ENCODE results near the gene EFCAB14. TPM values are rescaled to one million over a fixed set of nuclear protein-coding genes. Genes with fewer than 3 reads are reported as not detected.
"Not testable (repeated sequence)": the region's sequence is repeated elsewhere in the genome, so short reads cannot be mapped to it uniquely, and the experiment has no call there.

Gene EFCAB14
- total RNA-seq, 1 experiment from 2014 or later: 86.8 TPM

DNA sequence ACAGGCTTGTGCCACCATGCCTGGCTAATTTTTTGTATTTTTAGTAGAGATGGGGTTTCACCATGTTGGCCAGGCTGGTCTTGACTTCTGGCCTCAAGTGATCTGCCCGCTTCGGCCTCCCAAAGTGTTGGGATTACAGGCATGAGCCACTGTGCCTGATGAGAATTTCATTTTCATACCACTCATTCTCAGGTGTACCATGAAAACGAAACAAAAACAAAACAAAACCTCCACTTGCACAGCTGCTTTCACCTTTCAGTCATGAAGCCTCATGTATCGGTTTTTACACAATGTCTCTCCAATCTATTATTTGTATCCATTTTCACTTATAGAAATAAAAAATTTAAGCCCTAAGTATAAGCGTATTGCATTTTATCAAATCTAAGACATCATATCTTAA is 58.8 kb downstream of the EFCAB14 start:
- intact Hi-C loops (cut with micrococcal nuclease; ENCODE audit: unreplicated experiment); BruUV-seq (replicated peaks); H3K9me3 ChIP-seq (ENCODE audit: control insufficient read depth, insufficient read depth, low read depth, low read length); in situ Hi-C loops (cut with HindIII; ENCODE audit: low pct_unique_long_range_greater_than_20kb, low sequenced_read_pairs); H3K27me3 ChIP-seq (ENCODE audit: control insufficient read depth, insufficient read depth, low read length); H3K27ac ChIP-seq (ENCODE audit: low read length); DNase-seq (ENCODE audit: low read depth, low spot score); ATAC-seq; H3K4me1 ChIP-seq (ENCODE audit: control insufficient read depth, insufficient read depth, low read length); H3K4me3 ChIP-seq (ENCODE audit: low read depth in 2 of 2, low read length in 2 of 2): not testable (repeated sequence)
- CTCF ChIA-PET: interaction anchor here (0.6 kb wide), 1 partner anchor 42 kb away, joined by 3 read pairs; no protein-coding TSS in a partner anchor
- POLR2A ChIA-PET: interaction anchor here (0.6 to 0.8 kb wide), 2 partner anchors 17 to 58 kb away, joined by 3 to 4 read pairs; no protein-coding TSS in a partner anchor
- peaks cover 21% of the 10 kb centered on the region for H3K36me3 ChIP-seq (ENCODE audit: control insufficient read depth, insufficient read depth, low read length)

DNA sequence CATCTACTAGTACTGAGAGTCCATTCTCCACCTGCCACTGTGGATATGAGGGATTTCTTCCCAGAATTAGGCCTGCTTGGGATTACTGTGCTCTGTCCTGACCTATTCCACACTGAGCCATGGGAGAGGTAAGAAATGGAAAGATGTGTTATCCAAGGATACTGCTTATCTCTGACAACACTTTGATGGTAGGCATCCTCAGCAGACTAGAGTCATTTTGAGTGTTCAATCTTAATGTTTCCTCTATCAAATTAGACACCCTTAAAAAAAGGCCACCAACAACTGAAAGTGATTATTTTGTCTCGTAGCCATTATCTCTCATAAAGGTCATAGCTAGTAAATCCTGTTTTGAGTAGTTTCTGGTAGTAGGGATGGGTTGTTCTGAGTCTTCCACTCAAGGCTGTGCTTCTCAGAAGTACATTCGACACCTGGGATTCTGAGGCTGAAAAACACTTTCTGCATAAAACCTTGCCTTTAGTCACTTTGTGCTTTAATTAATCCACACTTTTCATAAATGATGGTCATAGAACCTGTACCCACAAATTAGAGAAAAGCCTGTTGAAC is 59.5 kb downstream of the EFCAB14 start:
- POLR2A ChIA-PET: no interaction called here
- CTCF ChIA-PET: no interaction called here

DNA sequence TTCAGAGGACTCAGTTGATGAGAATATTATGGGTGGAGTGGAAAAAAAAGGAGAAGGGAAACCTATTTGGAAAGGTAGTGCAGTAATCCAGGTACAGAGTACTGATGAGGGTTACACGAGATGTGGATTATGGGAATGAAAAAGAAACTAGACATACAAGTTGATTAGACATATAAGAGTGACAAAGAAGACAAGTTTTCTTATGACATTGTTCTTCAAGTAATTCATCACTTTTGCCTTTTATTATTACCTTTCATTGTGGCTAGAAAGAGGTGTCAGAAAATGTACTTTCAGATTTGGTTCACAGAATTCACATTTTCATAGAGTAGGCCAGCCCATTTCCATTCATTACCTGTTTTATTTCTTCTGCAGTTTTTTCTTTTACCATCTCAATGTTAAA is 61.1 kb downstream of the EFCAB14 start:
- ChIA-PET CTCF (no interaction called here), POLR2A (no interaction called here)
- intact Hi-C loops (cut with micrococcal nuclease; ENCODE audit: unreplicated experiment): no loop called here
- Histone ChIP-seq H3K27me3 (ENCODE audit: control insufficient read depth, insufficient read depth, low read length) (no peaks in the 10 kb centered on the region), H3K9me3 (ENCODE audit: control insufficient read depth, insufficient read depth, low read depth, low read length) (no peaks in the 10 kb centered on the region), H3K4me1 (ENCODE audit: control insufficient read depth, insufficient read depth, low read length) (peaks cover 4% of the 10 kb centered on the region; the same call in 1 of the 2 replicates), H3K27ac (ENCODE audit: low read length) (no peak overlapping the region), H3K36me3 (ENCODE audit: control insufficient read depth, insufficient read depth, low read length) (peaks cover 16% of the 10 kb centered on the region), H3K4me3 (ENCODE audit: low read depth in 2 of 2, low read length in 2 of 2) (no peak overlapping the region)
- ATAC-seq: no peak
- in situ Hi-C loops (cut with HindIII; ENCODE audit: low pct_unique_long_range_greater_than_20kb, low sequenced_read_pairs): no loop called here
- BruUV-seq (replicated peaks): no TSS peak
- TF ChIP-seq, protein P1, sequence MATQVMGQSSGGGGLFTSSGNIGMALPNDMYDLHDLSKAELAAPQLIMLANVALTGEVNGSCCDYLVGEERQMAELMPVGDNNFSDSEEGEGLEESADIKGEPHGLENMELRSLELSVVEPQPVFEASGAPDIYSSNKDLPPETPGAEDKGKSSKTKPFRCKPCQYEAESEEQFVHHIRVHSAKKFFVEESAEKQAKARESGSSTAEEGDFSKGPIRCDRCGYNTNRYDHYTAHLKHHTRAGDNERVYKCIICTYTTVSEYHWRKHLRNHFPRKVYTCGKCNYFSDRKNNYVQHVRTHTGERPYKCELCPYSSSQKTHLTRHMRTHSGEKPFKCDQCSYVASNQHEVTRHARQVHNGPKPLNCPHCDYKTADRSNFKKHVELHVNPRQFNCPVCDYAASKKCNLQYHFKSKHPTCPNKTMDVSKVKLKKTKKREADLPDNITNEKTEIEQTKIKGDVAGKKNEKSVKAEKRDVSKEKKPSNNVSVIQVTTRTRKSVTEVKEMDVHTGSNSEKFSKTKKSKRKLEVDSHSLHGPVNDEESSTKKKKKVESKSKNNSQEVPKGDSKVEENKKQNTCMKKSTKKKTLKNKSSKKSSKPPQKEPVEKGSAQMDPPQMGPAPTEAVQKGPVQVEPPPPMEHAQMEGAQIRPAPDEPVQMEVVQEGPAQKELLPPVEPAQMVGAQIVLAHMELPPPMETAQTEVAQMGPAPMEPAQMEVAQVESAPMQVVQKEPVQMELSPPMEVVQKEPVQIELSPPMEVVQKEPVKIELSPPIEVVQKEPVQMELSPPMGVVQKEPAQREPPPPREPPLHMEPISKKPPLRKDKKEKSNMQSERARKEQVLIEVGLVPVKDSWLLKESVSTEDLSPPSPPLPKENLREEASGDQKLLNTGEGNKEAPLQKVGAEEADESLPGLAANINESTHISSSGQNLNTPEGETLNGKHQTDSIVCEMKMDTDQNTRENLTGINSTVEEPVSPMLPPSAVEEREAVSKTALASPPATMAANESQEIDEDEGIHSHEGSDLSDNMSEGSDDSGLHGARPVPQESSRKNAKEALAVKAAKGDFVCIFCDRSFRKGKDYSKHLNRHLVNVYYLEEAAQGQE (IDR thresholded peaks at IDR 0.05; ENCODE audit: insufficient read depth in 1 of 2, low read depth in 2 of 2, low read length in 1 of 2): no peak
- TF ChIP-seq TCF7L2 (IDR thresholded peaks at IDR 0.05; ENCODE audit: low read depth, low read length): no peak
- DNase-seq (ENCODE audit: low read depth, low spot score): no peak

More for the DNA sequence above, 59.5 kb downstream of the EFCAB14 start:
- Histone ChIP-seq H3K9me3 (ENCODE audit: control insufficient read depth, insufficient read depth, low read depth, low read length) (no peaks in the 10 kb centered on the region), H3K36me3 (ENCODE audit: control insufficient read depth, insufficient read depth, low read length) (peaks cover 18% of the 10 kb centered on the region), H3K4me1 (ENCODE audit: control insufficient read depth, insufficient read depth, low read length) (no peaks in the 10 kb centered on the region), H3K27ac (ENCODE audit: low read length) (no peak overlapping the region), H3K4me3 (ENCODE audit: low read depth in 2 of 2, low read length in 2 of 2) (no peak overlapping the region), H3K27me3 (ENCODE audit: control insufficient read depth, insufficient read depth, low read length) (no peaks in the 10 kb centered on the region)
- DNase-seq (ENCODE audit: low read depth, low spot score) (no peak), ATAC-seq (no peak)
- intact Hi-C loops (cut with micrococcal nuclease; ENCODE audit: unreplicated experiment) (no loop called here), in situ Hi-C loops (cut with HindIII; ENCODE audit: low pct_unique_long_range_greater_than_20kb, low sequenced_read_pairs) (no loop called here)
- no peak for TF ChIP-seq POLR2AphosphoS5 (IDR thresholded peaks at IDR 0.05; ENCODE audit: low read depth, low read length)
- no peak for TF ChIP-seq TCF7L2 (IDR thresholded peaks at IDR 0.05; ENCODE audit: low read depth, low read length)
- TF ChIP-seq, protein P1 (IDR thresholded peaks at IDR 0.05; ENCODE audit: insufficient read depth in 1 of 2, low read depth in 2 of 2, low read length in 1 of 2): no peak
- TF ChIP-seq, protein P2, sequence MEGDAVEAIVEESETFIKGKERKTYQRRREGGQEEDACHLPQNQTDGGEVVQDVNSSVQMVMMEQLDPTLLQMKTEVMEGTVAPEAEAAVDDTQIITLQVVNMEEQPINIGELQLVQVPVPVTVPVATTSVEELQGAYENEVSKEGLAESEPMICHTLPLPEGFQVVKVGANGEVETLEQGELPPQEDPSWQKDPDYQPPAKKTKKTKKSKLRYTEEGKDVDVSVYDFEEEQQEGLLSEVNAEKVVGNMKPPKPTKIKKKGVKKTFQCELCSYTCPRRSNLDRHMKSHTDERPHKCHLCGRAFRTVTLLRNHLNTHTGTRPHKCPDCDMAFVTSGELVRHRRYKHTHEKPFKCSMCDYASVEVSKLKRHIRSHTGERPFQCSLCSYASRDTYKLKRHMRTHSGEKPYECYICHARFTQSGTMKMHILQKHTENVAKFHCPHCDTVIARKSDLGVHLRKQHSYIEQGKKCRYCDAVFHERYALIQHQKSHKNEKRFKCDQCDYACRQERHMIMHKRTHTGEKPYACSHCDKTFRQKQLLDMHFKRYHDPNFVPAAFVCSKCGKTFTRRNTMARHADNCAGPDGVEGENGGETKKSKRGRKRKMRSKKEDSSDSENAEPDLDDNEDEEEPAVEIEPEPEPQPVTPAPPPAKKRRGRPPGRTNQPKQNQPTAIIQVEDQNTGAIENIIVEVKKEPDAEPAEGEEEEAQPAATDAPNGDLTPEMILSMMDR (IDR thresholded peaks at IDR 0.05): no peak
- TF ChIP-seq SIN3A (IDR thresholded peaks at IDR 0.05; ENCODE audit: borderline replicate concordance, insufficient read depth, low read depth, low read length): no peak
- no TSS peak for BruUV-seq (replicated peaks)

All from Panc1 (cell line).